ENCODE data around the gene MCU.

- TF ChIP-seq CTCF (IDR thresholded peaks at IDR 0.05): no peak
- no peak for TF ChIP-seq EZH2 (IDR thresholded peaks at IDR 0.05; ENCODE audit: borderline replicate concordance, insufficient read depth, low read depth, low read length, poor library complexity, severe bottlenecking)
Observed at GRCh38 chr10:72731916-72732419, 40.0 kb downstream of the MCU start.

Measured in B cell (primary cell).